ENCODE results near the gene COPS8. TPM values are rescaled to one million over a fixed set of nuclear protein-coding genes. Genes with fewer than 3 reads are reported as not detected.

Gene COPS8
- total and polyA plus RNA-seq, 7 donors = 24.7 to 95.6 (median 59.1) TPM

DNA sequence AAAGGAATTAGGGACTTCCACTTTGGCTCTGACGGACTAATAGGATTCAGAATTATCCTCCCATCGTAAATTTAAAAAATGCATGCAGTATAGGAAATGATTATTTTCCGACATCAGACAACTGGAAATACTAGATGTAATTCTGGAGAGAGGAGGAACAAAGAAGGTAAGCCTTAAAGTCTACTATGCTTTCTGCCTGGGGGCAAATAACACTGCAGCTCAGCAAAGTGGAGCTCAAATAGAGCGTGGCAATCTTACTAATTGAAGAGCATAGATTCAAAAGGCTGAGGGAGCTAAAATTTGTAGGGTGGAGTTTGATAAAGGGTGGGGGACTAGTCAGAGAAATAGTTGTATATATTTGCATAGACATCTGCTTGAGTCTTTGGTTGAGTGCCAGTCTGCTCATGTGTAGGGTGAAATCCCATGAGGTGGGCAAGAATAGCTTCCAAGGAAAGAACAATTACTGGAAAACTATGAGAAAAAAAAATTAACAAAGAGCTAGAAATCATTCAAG lies 23.8 kb downstream of the COPS8 start:
- H3K9me3 ChIP-seq = no peaks in the 10 kb centered on the region
- H3K27ac ChIP-seq = no peak overlapping the region
- TF ChIP-seq CTCF (IDR thresholded peaks at IDR 0.05) (no peak), POLR2AphosphoS5 (IDR thresholded peaks at IDR 0.05) (no peak), EP300 (IDR thresholded peaks at IDR 0.05) (no peak), POLR2A (IDR thresholded peaks at IDR 0.05) (no peak)
- H3K27me3 ChIP-seq = no peaks in the 10 kb centered on the region
- H3K4me1 ChIP-seq = no peaks in the 10 kb centered on the region
- 97 to 98% methylated on average over 4 of the region's 4 CpGs for WGBS, 2 donors
- no peaks in the 10 kb centered on the region for H3K36me3 ChIP-seq
- intact Hi-C loops (cut with DNase I) = no loop called here
- DNase-seq = no peak
- H3K4me3 ChIP-seq = no peak overlapping the region

DNA sequence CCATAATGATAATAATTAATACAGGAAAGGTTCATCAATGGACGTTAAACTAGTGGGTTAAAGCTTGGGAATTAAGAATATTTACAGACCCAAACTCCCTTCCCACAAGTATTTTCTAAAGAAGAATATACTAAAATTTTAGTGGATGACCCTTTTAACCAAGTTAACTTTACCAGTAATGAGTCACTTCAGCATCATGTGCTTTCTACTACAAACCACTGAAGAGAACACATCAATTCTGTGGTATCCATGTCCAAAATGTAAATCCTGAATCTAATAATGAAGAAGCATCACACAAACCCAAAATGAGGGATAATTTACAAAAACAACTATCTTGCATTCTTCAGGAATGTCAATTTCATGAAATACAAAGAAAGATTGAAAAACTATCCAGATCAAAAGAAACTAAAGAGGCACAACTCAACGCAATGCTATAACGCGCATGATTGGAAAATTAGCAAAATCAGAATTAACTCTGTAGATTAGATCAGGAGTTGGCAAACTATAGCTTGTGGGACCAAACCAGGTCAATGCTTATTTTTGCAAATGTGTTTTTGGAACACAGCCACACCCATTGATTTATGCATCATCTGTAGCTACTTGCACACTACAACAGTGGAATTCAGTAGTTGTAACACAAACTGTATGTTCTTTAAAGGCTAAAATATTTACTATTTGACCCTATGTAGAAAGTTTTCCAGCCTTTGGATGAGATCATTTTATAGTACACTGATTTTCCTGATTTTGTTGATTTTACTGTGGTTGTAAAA lies 27.5 kb downstream of the COPS8 start:
- intact Hi-C loops (cut with DNase I) = no loop called here
- no peaks in the 10 kb centered on the region for H3K36me3 ChIP-seq
- no peak for TF ChIP-seq POLR2AphosphoS5 (IDR thresholded peaks at IDR 0.05)
- TF ChIP-seq EP300 (IDR thresholded peaks at IDR 0.05) = no peak
- TF ChIP-seq CTCF (IDR thresholded peaks at IDR 0.05) = no peak
- TF ChIP-seq POLR2A (IDR thresholded peaks at IDR 0.05) = no peak
- H3K27ac ChIP-seq = no peak overlapping the region
- DNase-seq = no peak
- 91 to 93% methylated on average over 4 of the region's 4 CpGs for WGBS, 2 donors
- peaks cover 0 to 9% (median 2%) of the 10 kb centered on the region in 4 donors for H3K4me1 ChIP-seq
- H3K9me3 ChIP-seq = no peaks in the 10 kb centered on the region
- H3K4me3 ChIP-seq = no peak overlapping the region
- H3K27me3 ChIP-seq = no peaks in the 10 kb centered on the region

DNA sequence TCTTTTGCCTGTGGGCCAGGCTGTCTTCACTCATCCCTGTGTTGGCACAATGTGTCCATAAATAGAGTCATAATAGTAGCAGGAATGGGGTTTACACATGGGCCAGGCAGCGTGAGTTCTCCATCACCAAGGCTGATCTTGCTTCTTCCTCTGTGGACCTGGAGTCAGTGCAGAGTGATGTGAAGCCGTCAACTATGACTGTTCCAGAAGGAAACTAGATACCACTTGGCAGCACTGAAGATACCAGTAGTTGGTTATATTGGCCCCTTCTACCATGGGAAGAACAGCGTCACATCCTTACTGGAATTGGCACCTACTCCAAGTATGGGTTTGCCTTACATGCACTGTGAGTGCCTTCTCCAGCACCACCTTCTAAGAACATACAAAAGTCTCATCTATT lies 30.2 kb downstream of the COPS8 start:
- no peak for DNase-seq
- no peak for TF ChIP-seq EP300 (IDR thresholded peaks at IDR 0.05)
- no peak for TF ChIP-seq POLR2A (IDR thresholded peaks at IDR 0.05)
- TF ChIP-seq POLR2AphosphoS5 (IDR thresholded peaks at IDR 0.05) = no peak
- TF ChIP-seq CTCF (IDR thresholded peaks at IDR 0.05) = no peak
- Histone ChIP-seq H3K4me3 (no peak overlapping the region), H3K27ac (no peak overlapping the region), H3K27me3 (no peaks in the 10 kb centered on the region), H3K4me1 (peaks cover 0 to 16% (median 5%) of the 10 kb centered on the region in 4 donors), H3K9me3 (no peaks in the 10 kb centered on the region), H3K36me3 (no peaks in the 10 kb centered on the region)
- intact Hi-C loops (cut with DNase I) = no loop called here
- 96 to 98% methylated on average over 3 of the region's 3 CpGs for WGBS, 2 donors

GRCh38 chr2:237116431-237116830 lies 30.7 kb downstream of the COPS8 start:
- no peaks in the 10 kb centered on the region for H3K9me3 ChIP-seq
- no peaks in the 10 kb centered on the region for H3K36me3 ChIP-seq
- no peak overlapping the region for H3K4me3 ChIP-seq
- peaks cover 0 to 16% (median 5%) of the 10 kb centered on the region in 4 donors for H3K4me1 ChIP-seq
- no peaks in the 10 kb centered on the region for H3K27me3 ChIP-seq
- H3K27ac ChIP-seq = no peak overlapping the region
- DNase-seq = no peak
- WGBS, 2 donors = 49 to 77% methylated on average over 2 of the region's 2 CpGs
- TF ChIP-seq CTCF (IDR thresholded peaks at IDR 0.05) (no peak), POLR2A (IDR thresholded peaks at IDR 0.05) (no peak), POLR2AphosphoS5 (IDR thresholded peaks at IDR 0.05) (no peak), EP300 (IDR thresholded peaks at IDR 0.05) (no peak)
- intact Hi-C loops (cut with DNase I) = no loop called here

Data from sigmoid colon (tissue), 7 donors.